Urinary bladder (tissue), 4 donors: Measurements from ENCODE around the gene CST4. TPM values are rescaled to one million over a fixed set of nuclear protein-coding genes. Genes with fewer than 3 reads are reported as not detected.
"Not testable (repeated sequence)": the region's sequence is repeated elsewhere in the genome, so short reads cannot be mapped to it uniquely, and the experiment has no call there.

ENCODE experiments used
- DNase-seq: peaks from one replicate; pipeline ENCODE4 v3.0.0-alpha.2; 2015; ENCODE audit errors: extremely low spot score
- H3K27ac ChIP-seq: one replicate; pipeline ENCODE4 v1.5.1; 2013; ENCODE audit warnings: low read depth, mild to moderate bottlenecking, moderate library complexity
- H3K36me3 ChIP-seq: one replicate; pipeline ENCODE4 v1.6.1; 2013; ENCODE audit warnings: mild to moderate bottlenecking, moderate library complexity; ENCODE audit not compliant: insufficient read depth
- H3K4me1 ChIP-seq: one replicate; pipeline ENCODE4 v1.6.1; 2013; ENCODE audit warnings: mild to moderate bottlenecking, moderate library complexity; ENCODE audit not compliant: insufficient read depth
- H3K4me3 ChIP-seq: one replicate; pipeline ENCODE4 v1.5.1; 2013; ENCODE audit warnings: low read depth, low read length
- WGBS: extraction: QIAGEN DNeasy Blood & Tissue Kit; methylation state at CpG from one replicate; pipeline ENCODE4 v1.1.7; 2013; 5-methylcytosine and 5-hydroxymethylcytosine counted together
- polyA plus RNA-seq: library from polyadenylated mRNA; stranded (reverse); fragments of 200-250 nt; gene quantifications from one replicate; pipeline ENCODE4 v1.2.3, GENCODE V29; 2013
- total RNA-seq: library from RNA; depleted of rRNA; stranded (reverse); fragments of >200 nt; gene quantifications from one replicate; pipeline ENCODE4 v1.2.3, GENCODE V29; 2014
- donor health status: healthy with polysubstance abuse.
- donor health status: healthy.

Gene CST4
- total and polyA plus RNA-seq, 2 donors, result not detected

GRCh38 chr20:23680146-23680545, 8.7 kb downstream of the CST4 start:
- Histone ChIP-seq H3K27ac (no peak overlapping the region), H3K36me3 (no peaks in the 10 kb centered on the region), H3K4me1 (no peaks in the 10 kb centered on the region), H3K4me3 (no peak overlapping the region)
- no peak for DNase-seq

GRCh38 chr20:23679133-23680092, 9.4 kb downstream of the CST4 start:
- DNase-seq, result no peak
- Histone ChIP-seq H3K36me3 (no peaks in the 10 kb centered on the region), H3K4me1 (no peaks in the 10 kb centered on the region), H3K4me3 (no peak overlapping the region), H3K27ac (no peak overlapping the region)
- 88% methylated on average over 7 of the region's 7 CpGs for WGBS

GRCh38 chr20:23673209-23673608, 15.6 kb downstream of the CST4 start:
- no peaks in the 10 kb centered on the region for H3K4me1 ChIP-seq
- no peak overlapping the region for H3K27ac ChIP-seq
- no peak for DNase-seq
- 72% methylated on average over 1 of the region's 1 CpG for WGBS
- H3K4me3 ChIP-seq, result no peak overlapping the region
- H3K36me3 ChIP-seq, result no peaks in the 10 kb centered on the region

GRCh38 chr20:23672158-23672557, 16.7 kb downstream of the CST4 start:
- H3K4me3 ChIP-seq, result no peak overlapping the region
- H3K36me3 ChIP-seq, result no peaks in the 10 kb centered on the region
- H3K4me1 ChIP-seq, result no peaks in the 10 kb centered on the region
- 91% methylated on average over 1 of the region's 1 CpG for WGBS
- DNase-seq, result no peak
- H3K27ac ChIP-seq, result no peak overlapping the region

DNA sequence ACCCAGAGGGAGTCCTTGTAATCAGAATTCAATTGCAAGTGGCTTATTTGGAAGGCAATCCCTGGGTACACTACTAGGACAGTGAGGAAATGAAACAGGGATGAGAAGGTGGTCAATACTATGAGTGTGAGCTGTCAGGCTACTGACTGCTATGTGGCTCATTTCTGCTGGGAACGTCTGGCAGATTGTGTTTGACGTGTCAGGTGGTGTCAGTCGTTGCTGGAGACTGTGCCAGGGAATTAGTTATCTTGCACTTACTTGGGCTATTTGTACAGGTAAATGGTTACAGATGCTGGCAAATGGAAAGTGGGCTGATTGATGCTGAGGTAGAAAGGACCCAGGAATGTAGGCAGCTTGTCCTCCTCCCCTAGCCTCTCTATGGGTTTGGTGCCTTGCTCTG, 17.4 kb downstream of the CST4 start:
- no peaks in the 10 kb centered on the region for H3K4me1 ChIP-seq
- 63% methylated on average over 3 of the region's 3 CpGs for WGBS
- no peak for DNase-seq
- no peak overlapping the region for H3K4me3 ChIP-seq
- H3K36me3 ChIP-seq, result no peaks in the 10 kb centered on the region
- H3K27ac ChIP-seq, result no peak overlapping the region

DNA sequence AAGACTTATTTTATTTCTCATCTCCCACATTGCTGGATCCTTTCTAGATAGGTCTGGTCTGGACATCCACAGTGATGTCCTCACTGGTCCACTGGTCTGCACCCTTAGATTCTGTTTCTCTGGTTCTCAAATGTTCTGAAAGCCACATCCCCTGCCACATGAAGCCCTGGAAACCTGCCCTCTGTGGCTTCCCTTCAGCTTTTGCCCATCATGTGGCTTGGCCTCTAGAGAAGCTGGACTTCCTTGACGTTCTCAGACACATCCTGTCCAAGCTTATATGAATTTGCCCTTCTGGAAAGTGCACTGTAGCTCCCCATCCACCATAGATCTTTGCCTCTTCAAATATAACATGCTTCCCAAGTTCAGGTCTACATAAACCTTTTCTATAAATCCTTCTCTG, 18.5 kb downstream of the CST4 start:
- Histone ChIP-seq H3K4me1 (no peaks in the 10 kb centered on the region), H3K36me3 (no peaks in the 10 kb centered on the region), H3K4me3 (no peak overlapping the region), H3K27ac (no peak overlapping the region)
- 36% methylated on average over 1 of the region's 1 CpG for WGBS
- DNase-seq, result no peak

- Histone ChIP-seq H3K27ac (no peak overlapping the region), H3K4me3 (no peak overlapping the region), H3K36me3 (no peaks in the 10 kb centered on the region), H3K4me1 (no peaks in the 10 kb centered on the region)
- no peak for DNase-seq
- WGBS, result 90% methylated on average over 7 of the region's 7 CpGs
Observed at GRCh38 chr20:23669866-23670265, 19.0 kb downstream of the CST4 start.

GRCh38 chr20:23669327-23669726, 19.5 kb downstream of the CST4 start:
- Histone ChIP-seq H3K27ac (no peak overlapping the region), H3K4me1 (no peaks in the 10 kb centered on the region), H3K4me3 (no peak overlapping the region), H3K36me3 (no peaks in the 10 kb centered on the region)
- no peak for DNase-seq
- WGBS, result 98% methylated on average over 1 of the region's 1 CpG

- no peaks in the 10 kb centered on the region for H3K4me1 ChIP-seq
- WGBS, result 6% methylated on average over 4 of the region's 4 CpGs
- DNase-seq, result no peak
- no peak overlapping the region for H3K27ac ChIP-seq
- H3K36me3 ChIP-seq, result no peaks in the 10 kb centered on the region
- H3K4me3 ChIP-seq, result no peak overlapping the region
Observed at GRCh38 chr20:23668477-23668951, 20.3 kb downstream of the CST4 start.

- DNase-seq, result no peak
- Histone ChIP-seq H3K4me3 (no peak overlapping the region), H3K36me3 (no peaks in the 10 kb centered on the region), H3K27ac (no peak overlapping the region), H3K4me1 (no peaks in the 10 kb centered on the region)
- WGBS, result 77% methylated on average over 7 of the region's 7 CpGs
Observed at GRCh38 chr20:23667666-23668065, 21.2 kb downstream of the CST4 start.

DNA sequence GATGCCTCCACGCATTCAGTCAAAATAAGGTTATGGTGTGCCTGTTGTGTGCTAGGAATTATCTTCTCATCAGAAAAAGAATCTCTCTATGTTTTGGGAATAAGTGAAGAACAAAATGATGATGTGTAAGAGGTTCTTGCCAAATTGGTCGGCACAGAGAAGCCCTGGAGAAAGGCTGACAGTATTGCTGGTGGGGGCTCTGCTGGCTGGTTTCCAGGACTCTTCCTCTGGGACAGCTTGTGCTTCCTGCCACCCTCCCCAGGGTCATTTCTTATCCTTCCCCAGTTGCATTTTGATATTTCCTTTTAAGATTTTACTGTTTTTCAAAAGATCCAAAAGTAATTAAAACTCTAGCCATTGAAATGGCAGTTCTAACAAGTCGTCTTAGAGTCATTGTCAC, 22.1 kb downstream of the CST4 start:
- Histone ChIP-seq H3K4me3 (no peak overlapping the region), H3K4me1 (no peaks in the 10 kb centered on the region), H3K27ac (no peak overlapping the region), H3K36me3 (no peaks in the 10 kb centered on the region)
- DNase-seq, result no peak
- 51% methylated on average over 3 of the region's 3 CpGs for WGBS

GRCh38 chr20:23666189-23666588, 22.6 kb downstream of the CST4 start:
- H3K4me1 ChIP-seq, result no peaks in the 10 kb centered on the region

DNA sequence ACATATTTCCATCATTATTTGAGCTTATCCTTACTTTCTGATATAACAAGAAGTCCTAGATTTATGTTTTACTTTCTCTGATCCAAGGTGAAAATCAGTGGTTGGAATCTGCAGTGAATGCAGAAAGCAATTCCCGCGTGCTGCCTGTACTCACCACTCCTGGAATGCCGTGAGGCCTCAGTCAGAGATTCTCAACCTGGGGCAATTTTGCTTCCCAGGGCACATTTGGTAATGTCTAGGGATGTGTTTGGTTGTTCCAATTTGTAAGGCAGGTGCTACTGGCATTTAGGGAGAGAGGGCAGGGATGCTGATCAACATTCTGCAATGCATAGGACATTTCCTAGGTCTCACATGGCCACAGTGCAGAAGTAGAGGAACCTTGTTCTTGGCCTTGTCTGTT, 23.9 kb downstream of the CST4 start:
- H3K27ac ChIP-seq, result no peak overlapping the region
- H3K4me1 ChIP-seq, result no peaks in the 10 kb centered on the region
- 94% methylated on average over 3 of the region's 3 CpGs for WGBS
- no peak for DNase-seq
- no peak overlapping the region for H3K4me3 ChIP-seq
- H3K36me3 ChIP-seq, result no peaks in the 10 kb centered on the region

More at GRCh38 chr20:23666189-23666588, 22.6 kb downstream of the CST4 start:
- 88% methylated on average over 4 of the region's 4 CpGs for WGBS
- Histone ChIP-seq H3K27ac (no peak overlapping the region), H3K4me3 (no peak overlapping the region), H3K36me3 (no peaks in the 10 kb centered on the region)
- DNase-seq, result no peak

DNA sequence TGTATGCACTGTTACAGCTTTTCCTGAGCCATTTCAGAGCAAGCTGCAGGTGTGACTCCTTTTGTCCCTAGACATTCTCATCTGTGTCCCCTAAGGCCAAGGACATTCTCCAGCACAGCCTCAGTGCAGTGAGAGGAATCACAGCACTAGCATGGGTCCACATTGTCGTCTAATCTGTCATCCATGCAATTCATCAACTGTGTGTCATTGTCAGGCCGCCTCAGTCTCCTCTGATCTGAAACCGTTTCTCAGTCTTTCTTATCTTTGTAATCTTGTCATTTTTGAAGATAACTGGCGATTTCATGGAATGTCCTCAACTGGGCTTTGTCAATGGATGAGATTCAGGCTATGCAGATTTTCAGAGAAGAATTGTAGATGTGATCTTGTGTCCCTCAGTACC, 24.8 kb downstream of the CST4 start:
- not testable (repeated sequence) for H3K4me3 ChIP-seq, DNase-seq, H3K4me1 ChIP-seq, H3K36me3 ChIP-seq, H3K27ac ChIP-seq
- WGBS, result 64% methylated on average over 4 of the region's 4 CpGs
